GM18498 (cell line): ENCODE measurements around the gene PCDHB14.
"Not testable (repeated sequence)": the region's sequence is repeated elsewhere in the genome, so short reads cannot be mapped to it uniquely, and the experiment has no call there.

ENCODE experiments used
- ATAC-seq: cut with Tn5 transposase; IDR thresholded peaks from one replicate; pipeline ENCODE4 v1.9.1; 2021; ENCODE audit warnings: mild to moderate bottlenecking, moderate library complexity; ENCODE audit not compliant: unreplicated experiment

PCDHB14 gene

GRCh38 chr5:141208478-141208877 lies 14.7 kb upstream of the PCDHB14 start, which contains the start of gene PCDHB12:
Gene PCDHB12, plus strand, starts transcription at chr5:141208719. Its CDS starts 189 bp downstream, at chr5:141208908.
- no peak for ATAC-seq

- not testable (repeated sequence) for ATAC-seq
Observed at GRCh38 chr5:141210281-141210680, 12.9 kb upstream of the PCDHB14 start.

GRCh38 chr5:141210849-141211248 lies 12.3 kb upstream of the PCDHB14 start:
- not testable (repeated sequence) for ATAC-seq

GRCh38 chr5:141213656-141214339 lies 9.3 kb upstream of the PCDHB14 start, which contains the start of gene PCDHB13:
Gene PCDHB13, plus strand, starts transcription at chr5:141213919. Its CDS starts 205 bp downstream, at chr5:141214124.
- not testable (repeated sequence) for ATAC-seq

GRCh38 chr5:141214583-141214982 lies 8.6 kb upstream of the PCDHB14 start:
- not testable (repeated sequence) for ATAC-seq

- ATAC-seq, result not testable (repeated sequence)
Observed at GRCh38 chr5:141215504-141215903, 7.6 kb upstream of the PCDHB14 start.

GRCh38 chr5:141216035-141216434 lies 7.1 kb upstream of the PCDHB14 start:
- not testable (repeated sequence) for ATAC-seq

- ATAC-seq, result not testable (repeated sequence)
Observed at GRCh38 chr5:141224844-141225243, 1.7 kb downstream of the PCDHB14 start.

- ATAC-seq, result not testable (repeated sequence)
Observed at GRCh38 chr5:141225421-141225820, 2.3 kb downstream of the PCDHB14 start.

GRCh38 chr5:141234109-141234667 lies 11.0 kb downstream of the PCDHB14 start:
- ATAC-seq, result no peak

- ATAC-seq, result not testable (repeated sequence)
Observed at GRCh38 chr5:141235922-141236321, 12.8 kb downstream of the PCDHB14 start.

- ATAC-seq, result no peak
Observed at GRCh38 chr5:141236516-141237313, 13.6 kb downstream of the PCDHB14 start.

GRCh38 chr5:141241496-141241895 lies 18.4 kb downstream of the PCDHB14 start:
- ATAC-seq, result no peak

- no peak for ATAC-seq
Observed at GRCh38 chr5:141245250-141245717, 22.1 kb downstream of the PCDHB14 start, which contains the start of gene PCDHB15. Gene PCDHB15, plus strand, starts transcription at chr5:141245395. Its CDS starts 184 bp downstream, at chr5:141245579.

GRCh38 chr5:141246971-141247370 lies 23.8 kb downstream of the PCDHB14 start:
- not testable (repeated sequence) for ATAC-seq

- ATAC-seq, result not testable (repeated sequence)
Observed at GRCh38 chr5:141247434-141247833, 24.3 kb downstream of the PCDHB14 start.

- no peak for ATAC-seq
Observed at GRCh38 chr5:141250576-141250975, 27.4 kb downstream of the PCDHB14 start.

GRCh38 chr5:141258464-141258863 lies 35.3 kb downstream of the PCDHB14 start:
- no peak for ATAC-seq

GRCh38 chr5:141258948-141259347 lies 35.8 kb downstream of the PCDHB14 start:
- no peak for ATAC-seq

GRCh38 chr5:141260458-141261237 lies 37.5 kb downstream of the PCDHB14 start:
- ATAC-seq, result no peak

GRCh38 chr5:141261238-141261546 lies 38.0 kb downstream of the PCDHB14 start:
- no peak for ATAC-seq
